SK-N-SH treated with all-trans-retinoic acid at 6 μM for 48 hours (cell line): ENCODE results near the gene NADSYN1.

Experiments
- PATZ1 ChIP-seq: fragments of 250-450 bp; sonication (Bioruptor Pico); IDR thresholded peaks from 2 replicates; pipeline ENCODE4 v1.8.0; 2020; ENCODE audit warnings: mild to moderate bottlenecking, moderate library complexity, borderline replicate concordance
- ZNF565 ChIP-seq: fragments of 450-650 bp; formaldehyde crosslinking; conservative IDR thresholded peaks from 2 replicates; pipeline ENCODE4 v1.5.0; 2020; ENCODE audit warnings: low read depth, mild to moderate bottlenecking, moderate library complexity

GRCh38 chr11:71437879-71438278 is 15.1 kb upstream of the NADSYN1 start:
- TF ChIP-seq ZNF565 (CRISPR knock-in tag) (no peak), PATZ1 (CRISPR knock-in tag) (no peak)
